ENCODE results near the gene TCF12.

TCF12 gene

DNA sequence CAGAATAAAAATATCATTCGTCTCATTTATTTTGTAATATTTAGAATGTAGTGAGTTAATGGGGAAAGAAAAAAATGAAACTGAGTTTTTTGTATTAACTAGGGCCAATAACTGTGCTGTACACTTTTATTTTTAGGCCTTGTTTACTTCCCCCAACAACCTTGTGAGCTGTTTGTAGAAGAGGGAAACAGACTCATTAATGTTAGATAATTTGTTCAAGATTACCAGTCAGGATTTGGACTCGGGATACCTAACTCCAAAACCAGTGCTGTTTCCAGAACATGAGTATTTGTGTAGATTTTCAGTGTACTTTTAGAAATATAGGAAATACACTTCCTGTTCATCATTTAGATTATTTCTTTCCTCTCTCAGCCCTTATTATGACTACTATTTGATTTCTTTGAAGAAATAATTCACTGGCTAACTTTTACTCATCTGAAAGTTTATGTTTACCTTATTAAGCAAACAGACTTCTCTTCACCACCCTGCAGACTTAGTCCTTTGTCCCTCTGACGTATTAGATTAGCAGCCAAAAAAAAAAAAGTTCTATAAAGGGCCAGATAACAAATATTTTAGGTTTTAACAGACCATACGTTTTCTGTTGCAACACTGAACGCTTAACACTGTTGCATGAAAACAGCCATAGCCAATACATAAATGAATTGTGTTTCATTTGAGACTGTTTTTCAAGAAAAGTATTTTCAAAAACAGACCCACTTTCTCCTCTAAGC, 265.3 kb downstream of the TCF12 start:
- DNase-seq: no peak

DNA sequence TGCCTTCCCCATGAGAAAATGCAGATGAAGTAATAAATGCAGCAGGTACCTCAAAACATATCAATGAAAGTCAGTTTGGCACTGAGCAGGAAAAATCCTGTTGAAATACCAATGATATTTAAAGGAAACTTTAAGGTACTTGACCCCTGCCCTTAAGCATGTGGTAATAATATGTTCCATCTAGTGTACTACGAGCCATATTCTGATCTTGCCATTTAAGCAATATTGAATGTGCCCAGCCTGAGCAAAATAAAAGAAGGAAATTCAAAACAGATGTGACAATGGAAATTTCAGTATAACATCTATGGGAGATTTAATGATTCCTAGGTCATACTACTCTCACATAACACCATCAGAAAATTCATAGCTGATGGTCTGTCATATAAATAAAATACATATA, 266.1 kb downstream of the TCF12 start:
- DNase-seq: no peak

DNA sequence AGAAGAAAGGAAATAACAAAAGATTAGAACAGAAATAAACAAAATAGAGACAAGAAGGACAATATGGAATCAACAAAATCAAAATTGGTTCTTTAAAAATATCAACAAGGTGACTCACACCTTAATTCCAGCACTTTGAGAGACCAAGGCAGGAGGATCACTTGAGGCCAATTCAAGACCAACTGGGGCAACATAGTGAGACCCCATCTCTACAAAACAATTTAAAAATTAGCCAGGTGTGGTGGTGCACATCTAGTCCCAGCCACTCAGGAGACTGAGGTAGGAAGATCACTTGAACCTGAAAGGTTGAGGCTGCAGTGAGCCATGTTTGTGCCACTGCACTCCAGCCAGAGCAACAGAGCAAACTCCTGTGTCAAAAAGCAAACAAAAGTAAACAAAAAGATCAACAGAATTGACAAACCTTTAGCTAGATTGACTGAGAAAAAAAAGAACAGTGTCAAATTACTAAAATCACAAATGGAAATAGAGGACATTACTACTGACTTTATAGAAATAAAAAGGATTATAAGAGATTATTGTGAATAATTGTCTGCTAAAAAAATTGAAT, 267.1 kb downstream of the TCF12 start:
- no peak for DNase-seq

DNA sequence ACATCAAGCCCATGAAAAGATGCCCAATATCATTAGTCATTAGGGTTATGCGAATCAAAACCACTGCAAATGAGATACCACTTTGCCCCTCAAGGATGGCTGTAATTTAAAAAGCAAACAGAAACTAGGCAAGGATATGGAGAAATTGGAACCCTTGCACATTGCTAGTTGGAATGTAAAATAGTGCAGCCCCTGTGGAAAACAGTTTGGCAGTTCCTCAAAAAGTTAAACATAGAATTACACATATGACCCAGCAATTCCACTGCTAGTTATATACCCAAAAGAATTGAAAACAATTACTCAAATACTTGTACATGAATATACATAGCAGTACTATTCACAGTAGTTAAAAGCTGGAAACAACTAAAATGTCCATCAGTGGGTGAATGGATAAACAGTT, 271.0 kb downstream of the TCF12 start:
- DNase-seq: no peak

DNA sequence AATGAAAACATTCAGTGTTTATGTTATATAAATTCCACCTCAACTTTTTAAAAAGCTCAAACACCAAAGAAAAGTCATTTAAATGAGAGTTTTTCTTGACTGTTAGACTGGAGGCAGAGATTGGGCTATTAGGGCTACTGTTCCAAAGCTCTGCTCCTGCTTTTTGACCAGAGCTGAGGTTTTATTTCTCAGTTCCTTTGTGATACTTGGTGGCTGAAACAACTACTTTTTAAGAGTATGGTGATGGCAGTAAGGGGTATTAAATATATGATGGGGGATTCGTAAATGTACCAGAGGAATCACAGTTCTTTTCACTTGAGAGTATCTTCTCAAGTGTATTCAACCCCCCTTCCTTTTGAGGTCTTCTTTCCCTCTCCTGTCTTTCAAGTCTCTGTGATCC, 271.8 kb downstream of the TCF12 start:
- DNase-seq: no peak

DNA sequence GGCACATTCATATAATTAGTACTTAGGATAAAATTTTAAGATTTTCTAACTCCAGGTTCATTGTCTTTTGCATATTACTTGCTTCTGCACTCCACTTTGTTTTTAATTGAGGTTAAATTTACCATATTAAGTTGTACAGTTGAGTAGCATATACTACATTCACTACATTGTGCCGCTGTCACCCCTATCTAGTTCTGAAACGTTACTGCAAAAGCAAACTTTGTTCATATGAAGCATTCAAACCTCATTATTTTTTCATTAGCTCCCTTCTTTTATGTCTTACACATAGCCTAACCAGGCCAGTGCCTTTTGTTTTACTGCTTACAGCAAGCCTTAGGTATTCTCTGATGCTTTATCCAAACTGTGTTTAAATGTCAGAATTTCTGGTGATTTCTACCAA, 274.7 kb downstream of the TCF12 start:
- DNase-seq: no peak

DNA sequence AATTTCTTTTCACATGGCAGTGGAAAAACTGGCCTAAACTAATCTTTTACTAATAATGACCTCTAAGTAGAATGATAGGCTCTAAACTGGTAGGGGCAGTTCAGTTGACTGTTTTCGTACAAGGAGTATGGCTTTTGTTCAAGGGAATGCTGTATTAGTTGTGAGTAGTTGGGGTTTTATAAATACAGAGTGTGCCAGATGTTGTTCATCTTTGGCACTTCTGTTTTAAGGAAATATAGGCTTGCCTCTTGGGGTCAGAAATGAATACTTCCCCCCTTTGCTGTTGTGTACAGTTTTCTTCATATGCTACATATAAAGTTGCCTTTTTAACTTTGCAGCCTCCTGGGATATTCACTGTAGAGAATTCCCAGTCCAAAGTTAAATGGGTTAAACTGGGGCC, 276.9 kb downstream of the TCF12 start:
- DNase-seq: no peak

DNA sequence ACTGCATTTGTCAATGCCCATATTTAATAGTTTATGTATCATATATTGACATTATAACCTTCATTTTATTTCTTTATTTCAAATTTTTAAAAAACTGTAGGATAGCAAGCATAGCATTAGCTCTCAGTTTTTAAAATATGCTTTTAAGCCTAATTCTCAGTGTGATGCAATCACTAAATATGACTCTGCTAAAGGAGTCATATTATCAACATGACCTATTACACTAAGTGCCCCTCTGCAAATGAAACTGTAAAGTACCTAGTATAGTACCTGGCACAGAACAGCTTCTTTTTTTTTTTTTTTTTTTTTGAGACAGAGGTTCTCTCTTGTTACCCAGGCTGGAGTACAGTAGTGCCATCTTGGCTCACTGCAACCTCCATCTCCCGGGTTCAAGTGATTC, 278.4 kb downstream of the TCF12 start:
- no peak for DNase-seq

DNA sequence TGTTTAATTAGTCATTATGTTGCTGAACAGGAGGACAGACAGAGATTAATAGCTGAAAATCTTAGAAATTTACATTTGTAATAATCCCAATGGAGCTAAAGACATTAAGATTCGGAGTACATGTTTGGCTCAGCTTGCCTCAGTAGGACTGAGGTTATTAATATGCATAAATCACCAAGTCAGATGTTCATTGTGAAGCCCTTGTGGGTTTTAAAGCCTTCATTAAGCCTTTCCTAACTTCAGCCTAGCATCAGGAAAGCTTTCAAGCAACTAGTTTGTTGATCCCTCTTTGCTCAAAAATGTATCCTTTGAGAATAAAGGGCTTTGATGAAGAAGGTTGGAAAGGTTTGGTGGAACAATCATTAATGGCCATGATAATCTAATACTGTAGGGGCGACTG, 279.7 kb downstream of the TCF12 start:
- DNase-seq: no peak

DNA sequence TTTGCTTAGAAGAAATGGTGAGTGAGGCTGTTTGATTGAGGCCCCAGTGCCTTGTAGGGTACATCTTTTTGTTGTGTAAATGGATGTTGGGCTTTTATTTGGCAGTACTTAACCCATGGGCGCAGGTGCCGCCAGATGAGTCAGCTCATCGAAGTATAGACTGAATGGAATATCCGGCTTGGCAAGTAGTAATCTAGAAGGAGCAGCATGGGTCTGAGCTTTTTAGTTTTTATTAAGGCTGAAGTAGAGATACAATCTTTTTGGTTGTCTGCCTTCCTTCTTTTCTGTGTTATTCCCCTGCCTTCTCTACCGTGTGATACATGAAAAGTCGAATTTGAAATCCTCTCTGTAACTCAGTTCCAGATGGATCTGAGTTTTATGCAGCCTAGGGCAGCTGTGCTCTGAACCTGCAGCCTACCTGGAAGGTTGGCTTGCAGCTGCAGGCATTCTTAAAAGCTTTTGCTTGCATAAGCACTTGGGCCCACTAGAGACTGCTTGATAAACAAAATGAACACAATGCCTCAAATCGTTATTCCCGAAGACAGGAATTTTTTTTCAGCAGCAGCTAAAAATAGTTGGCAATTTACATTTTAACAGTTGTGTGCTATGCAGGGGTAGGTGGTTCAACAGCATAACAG, 280.3 kb downstream of the TCF12 start:
- DNase-seq: no peak

DNA sequence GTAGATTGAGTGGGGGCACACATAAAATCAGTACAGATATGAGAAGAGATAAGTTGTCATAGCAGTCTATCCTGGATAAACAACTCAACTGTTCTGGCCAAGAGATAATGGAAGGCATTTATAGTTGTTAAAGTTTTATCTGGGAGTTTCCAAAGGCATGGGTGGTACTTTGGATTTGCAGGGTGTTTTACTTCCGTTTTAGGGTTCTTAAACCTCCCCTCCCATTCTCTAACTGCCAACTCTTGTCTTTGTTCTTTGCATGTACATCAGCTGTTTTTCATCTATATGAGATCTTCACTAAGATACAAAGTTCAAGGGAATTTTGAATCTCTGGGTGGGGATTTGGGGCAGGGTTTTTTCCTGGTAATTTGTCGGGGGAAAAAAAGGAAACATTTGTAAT, 283.1 kb downstream of the TCF12 start:
- no peak for DNase-seq

DNA sequence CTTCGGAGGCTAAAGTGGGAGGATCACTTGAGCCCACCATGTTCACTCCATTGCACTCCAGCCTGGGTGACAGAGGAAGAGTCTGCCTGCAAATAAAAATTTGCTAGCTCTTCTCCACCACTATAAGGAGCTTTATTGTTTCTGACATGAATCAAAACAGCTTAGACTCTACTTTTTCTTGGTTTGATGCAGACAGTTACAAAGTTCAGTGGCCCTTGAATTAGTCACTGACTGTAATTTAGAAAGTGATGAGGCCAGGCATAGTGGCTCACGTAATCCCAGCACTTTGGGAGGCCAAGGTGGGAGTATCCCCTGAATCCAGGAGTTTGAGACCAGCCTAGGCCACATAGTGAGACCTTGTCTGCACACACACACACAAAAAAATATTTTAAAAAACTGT, 285.5 kb downstream of the TCF12 start:
- DNase-seq: no peak

DNA sequence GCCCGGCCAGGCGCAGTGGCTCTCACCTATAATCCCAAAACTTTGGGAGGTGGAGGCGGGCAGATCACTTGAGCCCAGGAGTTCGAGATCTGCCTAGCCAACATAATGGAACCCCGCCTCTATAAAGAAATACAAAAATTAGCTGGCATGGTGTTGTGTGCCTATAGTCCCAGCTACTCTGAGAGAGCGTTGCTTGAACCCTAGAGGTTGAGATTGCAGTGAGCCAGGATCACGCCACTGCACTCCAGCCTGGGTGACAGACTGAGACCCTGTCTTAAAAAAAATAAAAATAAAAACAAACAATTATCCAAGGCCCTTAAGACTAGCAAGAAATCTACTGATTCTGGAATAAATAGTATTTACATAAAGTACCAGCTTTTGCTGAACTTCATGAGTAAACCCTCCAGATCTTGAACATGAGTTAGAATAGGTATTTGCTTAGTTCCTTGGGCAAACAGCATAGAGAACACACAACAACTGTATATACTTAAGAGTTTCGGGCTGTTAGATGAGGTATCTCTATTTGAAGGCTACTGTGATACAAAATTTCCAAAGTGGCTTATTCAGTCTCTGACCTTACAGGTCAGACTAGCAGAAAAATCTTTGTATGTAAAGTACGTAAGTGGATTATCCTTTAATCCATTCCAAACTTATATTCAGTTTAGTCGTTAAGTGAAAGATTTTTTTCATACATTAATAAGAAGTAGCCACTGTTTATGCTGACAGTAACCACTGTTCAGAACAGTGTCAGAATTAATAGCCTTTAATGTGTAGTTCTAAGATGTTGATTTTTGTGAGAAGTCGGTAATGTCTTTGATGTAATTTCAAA, 286.8 kb downstream of the TCF12 start:
- no peak for DNase-seq

DNA sequence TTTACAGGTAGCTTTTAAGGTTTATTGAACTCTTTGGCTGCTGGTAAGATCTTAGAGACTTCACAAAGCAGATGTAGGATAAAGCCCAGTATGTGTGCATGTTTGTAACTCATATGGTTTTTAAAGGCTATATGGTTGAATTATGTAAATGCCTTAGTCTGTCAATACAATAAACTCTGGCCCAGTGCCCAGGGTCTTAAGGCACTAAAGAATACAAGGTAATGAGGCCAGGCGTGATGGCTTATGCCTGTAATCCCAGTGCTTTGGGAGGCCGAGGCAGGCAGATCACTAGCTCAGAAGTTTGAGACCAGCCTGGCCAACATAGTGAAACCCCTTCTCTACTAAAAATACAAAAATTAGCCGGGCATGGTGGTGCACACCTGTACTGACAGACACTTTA, 287.6 kb downstream of the TCF12 start:
- DNase-seq: no peak

DNA sequence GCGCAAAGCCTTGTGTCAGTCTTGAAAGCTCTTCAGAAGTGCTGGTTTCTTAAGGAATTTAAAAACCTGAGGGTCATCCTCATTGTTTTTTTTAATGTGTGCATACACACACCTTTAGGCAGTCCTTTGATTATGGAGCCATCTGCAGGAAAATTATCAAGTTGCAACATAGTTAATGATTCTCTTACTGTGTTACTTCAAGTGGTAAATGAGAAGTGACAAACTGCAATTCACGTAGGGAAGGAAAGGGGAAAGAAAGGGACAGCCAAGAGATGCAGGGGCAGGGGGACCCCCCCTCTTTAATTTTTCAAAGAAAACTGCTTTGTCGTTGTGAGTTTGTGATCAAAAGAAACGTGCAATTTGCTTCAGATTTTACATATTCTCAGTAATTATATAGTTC, 295.4 kb downstream of the TCF12 start:
- no peak for DNase-seq

DNA sequence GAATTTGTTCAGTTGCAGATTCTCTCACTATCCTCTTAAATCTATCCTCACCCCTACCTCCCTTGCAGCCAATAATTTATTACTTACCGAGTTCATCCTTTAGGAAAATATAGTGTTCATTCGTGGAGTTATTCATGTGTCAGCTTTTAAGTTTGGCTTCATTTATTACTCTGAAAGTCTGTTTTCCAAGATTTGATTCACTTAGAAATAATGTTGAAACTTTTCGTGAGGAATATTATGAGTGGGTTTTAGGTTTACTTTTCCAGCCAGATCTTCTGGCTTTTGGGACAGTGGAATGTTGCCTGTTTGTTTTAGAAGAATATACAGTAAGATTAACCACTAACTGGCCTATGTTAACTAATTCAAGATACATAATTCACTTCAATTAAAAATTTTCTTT, 296.9 kb downstream of the TCF12 start:
- no peak for DNase-seq

DNA sequence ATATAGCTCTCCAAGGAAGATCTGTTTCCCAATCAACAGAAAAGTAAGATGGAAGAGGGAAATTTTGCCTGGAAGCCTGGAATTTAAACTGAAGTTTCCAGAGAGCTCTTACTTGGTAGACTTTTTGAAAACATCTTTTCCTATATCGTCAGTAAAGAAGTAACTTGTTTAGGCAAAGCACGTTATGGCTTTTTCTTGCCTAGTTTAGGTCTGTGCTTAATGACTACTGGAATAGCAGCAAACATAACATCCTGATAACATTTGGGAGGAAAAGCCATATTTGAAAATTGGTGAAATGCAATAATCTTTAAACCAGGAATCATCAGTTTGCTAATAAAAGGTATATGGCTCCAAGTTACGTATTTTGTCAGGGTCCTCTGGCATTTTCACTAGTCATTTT, 297.4 kb downstream of the TCF12 start:
- no peak for DNase-seq

DNA sequence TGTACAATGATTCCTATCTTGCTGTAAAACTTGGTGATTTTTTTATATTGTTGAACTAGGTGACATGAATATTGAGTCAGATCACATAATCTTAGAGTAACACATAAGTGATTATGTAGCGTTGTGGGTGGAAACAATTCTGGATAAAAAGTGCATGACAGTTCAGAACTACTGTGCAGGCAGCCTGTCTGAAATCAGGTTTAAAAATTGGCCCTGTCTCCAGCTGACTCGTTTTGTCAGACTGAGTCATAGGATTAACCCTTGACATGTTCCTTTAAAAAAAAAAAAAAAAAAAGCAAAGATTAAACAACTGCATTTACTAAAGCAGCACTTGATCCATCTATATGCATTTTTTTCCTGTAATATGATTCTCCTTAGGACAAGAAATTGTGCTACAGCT, 297.8 kb downstream of the TCF12 start:
- no peak for DNase-seq

DNA sequence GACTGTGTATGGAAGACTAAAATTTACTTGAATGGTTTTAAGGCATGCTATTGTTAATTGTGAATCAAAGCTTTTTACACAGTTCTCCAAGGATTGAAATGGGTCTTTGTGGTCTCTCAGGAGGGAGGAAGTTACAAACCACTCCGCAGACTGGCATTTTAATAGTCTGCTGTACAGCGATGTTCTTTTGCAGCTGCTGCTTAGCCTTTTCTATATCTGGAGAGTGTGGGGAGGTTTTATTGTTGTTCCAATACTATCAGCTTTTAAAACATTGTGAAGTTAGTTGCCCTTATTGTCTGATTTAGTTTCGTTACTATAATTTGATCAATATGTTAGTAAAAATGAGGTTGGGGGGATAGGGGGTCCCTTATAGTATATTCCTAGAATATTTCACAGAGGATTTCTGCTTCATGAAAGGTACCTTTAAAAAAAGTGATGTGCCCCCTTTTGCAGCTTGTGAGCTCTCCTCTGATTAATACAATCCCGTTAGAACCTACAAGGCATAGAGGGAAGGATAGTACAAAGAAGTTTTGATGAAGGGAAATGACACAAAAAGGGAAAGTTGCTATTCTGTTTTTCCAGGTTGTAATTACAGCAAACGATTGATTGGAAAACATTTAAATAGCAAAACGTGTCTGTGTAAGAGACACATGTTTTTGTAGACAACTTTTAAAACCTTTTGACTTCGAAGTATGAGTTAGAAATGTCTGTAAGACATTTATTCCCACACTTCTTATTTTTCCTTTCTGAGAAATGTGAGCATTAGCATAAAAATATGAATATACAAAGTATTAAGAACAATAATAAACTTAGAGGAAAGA, 299.5 kb downstream of the TCF12 start:
- no peak for DNase-seq

DNA sequence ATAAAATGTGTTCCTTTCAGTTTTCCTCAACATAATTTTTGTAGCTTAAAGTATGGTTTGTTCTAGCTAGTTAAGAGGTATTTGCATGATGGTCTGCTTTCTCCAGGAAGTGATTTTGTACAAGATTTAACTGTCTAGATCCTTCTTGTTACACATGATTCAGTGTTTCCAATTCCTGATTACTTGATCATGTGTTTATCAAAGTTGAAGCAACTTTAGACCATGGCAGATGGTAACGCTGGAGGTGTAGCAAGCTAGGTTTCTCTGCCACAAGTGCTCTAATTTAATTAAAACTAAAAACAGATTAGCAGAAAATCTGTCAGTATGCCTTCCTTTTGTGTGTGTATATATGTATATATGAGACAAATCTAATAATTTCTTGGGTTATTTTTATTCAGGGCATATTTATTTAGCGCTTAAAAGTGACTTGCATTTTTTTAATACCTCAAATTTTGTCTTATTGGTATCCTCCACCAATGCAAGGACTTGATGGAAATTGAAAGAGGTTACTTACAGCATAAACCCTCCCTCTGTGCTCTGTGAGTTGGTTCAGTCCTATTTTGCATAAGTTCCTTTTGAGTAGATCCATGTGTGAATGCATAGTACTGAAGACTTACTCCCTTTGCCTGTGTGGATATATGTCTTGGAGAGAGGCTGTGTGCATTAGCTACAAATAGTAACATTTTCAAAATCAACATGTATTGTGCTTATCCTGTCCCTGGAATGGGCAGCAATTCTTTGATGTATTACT, 300.6 kb downstream of the TCF12 start:
- DNase-seq: no peak

DNA sequence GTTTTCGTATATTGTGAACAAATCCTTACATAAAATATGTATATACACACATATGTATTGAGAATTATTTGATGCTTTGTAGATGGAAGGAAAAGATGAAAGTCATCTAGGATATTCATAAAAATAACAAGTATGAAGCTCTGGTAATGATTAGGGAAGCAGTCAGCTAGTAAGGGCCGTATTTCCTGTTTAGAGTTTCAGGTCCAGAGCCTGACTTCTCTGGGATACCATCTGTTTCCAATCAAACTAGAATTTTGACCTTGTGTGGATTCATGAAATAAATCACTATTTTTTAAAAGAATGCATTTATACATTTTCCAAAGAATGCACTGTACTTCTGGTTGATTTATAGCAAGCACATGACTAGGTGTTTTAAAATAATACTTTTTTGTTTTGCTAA, 301.8 kb downstream of the TCF12 start:
- DNase-seq: no peak

DNA sequence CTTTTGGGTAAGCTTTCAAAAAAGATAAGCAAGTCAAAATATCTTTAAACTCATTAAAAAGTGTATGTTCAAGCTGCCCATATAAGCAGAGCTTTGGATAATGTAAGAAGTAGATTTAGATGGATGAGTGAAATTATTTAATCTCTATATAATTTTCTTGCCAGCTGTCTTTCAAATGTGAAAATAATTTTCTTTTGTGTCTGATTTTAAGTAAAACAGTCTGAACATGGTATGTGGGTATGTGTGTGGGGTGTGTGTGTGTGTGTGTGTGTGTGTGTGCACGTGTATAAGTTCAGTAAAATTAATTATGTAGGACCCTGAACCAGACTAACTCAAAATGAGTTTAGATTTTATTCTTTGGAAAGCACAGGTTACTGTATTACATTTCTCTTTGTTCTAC, 302.7 kb downstream of the TCF12 start:
- no peak for DNase-seq
